HG02759 (cell line): ENCODE measurements around the gene SMC4.

Source experiments
- ATAC-seq: cut with Tn5 transposase; IDR thresholded peaks from one replicate; pipeline ENCODE4 v1.9.1; 2021; ENCODE audit warnings: mild to moderate bottlenecking, moderate library complexity; ENCODE audit not compliant: unreplicated experiment

Gene SMC4

GRCh38 chr3:160394009-160394392, 5.4 kb upstream of the SMC4 start:
- no peak for ATAC-seq

- ATAC-seq, result no peak
Observed at GRCh38 chr3:160395297-160395696, 4.2 kb upstream of the SMC4 start.

- ATAC-seq, result peak; percentile 12
Observed at GRCh38 chr3:160398820-160399124, 678 bp upstream of the SMC4 start.

- ATAC-seq, result peak; percentile 23
Observed at GRCh38 chr3:160400030-160400701, 716 bp downstream of the SMC4 start.

- peak; percentile 16 for ATAC-seq
Observed at GRCh38 chr3:160400702-160401150, 1.3 kb downstream of the SMC4 start.

- no peak for ATAC-seq
Observed at GRCh38 chr3:160401291-160402095, 2.0 kb downstream of the SMC4 start.

GRCh38 chr3:160402221-160403027, 3.0 kb downstream of the SMC4 start:
- no peak for ATAC-seq

- no peak for ATAC-seq
Observed at GRCh38 chr3:160403028-160403545, 3.6 kb downstream of the SMC4 start.

GRCh38 chr3:160403796-160404470, 4.5 kb downstream of the SMC4 start:
- no peak for ATAC-seq

- ATAC-seq, result no peak
Observed at GRCh38 chr3:160409812-160410610, 10.6 kb downstream of the SMC4 start.

- ATAC-seq, result no peak
Observed at GRCh38 chr3:160412477-160412876, 13.0 kb downstream of the SMC4 start.

GRCh38 chr3:160413613-160414248, 14.3 kb downstream of the SMC4 start:
- ATAC-seq, result peak; percentile 79

GRCh38 chr3:160417311-160417710, 17.9 kb downstream of the SMC4 start:
- no peak for ATAC-seq

GRCh38 chr3:160427832-160428424, 28.5 kb downstream of the SMC4 start:
- no peak for ATAC-seq

- ATAC-seq, result no peak
Observed at GRCh38 chr3:160434071-160434470, 34.6 kb downstream of the SMC4 start.

- ATAC-seq, result no peak
Observed at GRCh38 chr3:160435095-160435494, 35.6 kb downstream of the SMC4 start.

GRCh38 chr3:160435747-160436146, 36.3 kb downstream of the SMC4 start:
- no peak for ATAC-seq

- no peak for ATAC-seq
Observed at GRCh38 chr3:160437083-160437455, 37.6 kb downstream of the SMC4 start.

- no peak for ATAC-seq
Observed at GRCh38 chr3:160440687-160441086, 41.2 kb downstream of the SMC4 start.
